ENCODE data around the gene PLEKHM3.

DNA sequence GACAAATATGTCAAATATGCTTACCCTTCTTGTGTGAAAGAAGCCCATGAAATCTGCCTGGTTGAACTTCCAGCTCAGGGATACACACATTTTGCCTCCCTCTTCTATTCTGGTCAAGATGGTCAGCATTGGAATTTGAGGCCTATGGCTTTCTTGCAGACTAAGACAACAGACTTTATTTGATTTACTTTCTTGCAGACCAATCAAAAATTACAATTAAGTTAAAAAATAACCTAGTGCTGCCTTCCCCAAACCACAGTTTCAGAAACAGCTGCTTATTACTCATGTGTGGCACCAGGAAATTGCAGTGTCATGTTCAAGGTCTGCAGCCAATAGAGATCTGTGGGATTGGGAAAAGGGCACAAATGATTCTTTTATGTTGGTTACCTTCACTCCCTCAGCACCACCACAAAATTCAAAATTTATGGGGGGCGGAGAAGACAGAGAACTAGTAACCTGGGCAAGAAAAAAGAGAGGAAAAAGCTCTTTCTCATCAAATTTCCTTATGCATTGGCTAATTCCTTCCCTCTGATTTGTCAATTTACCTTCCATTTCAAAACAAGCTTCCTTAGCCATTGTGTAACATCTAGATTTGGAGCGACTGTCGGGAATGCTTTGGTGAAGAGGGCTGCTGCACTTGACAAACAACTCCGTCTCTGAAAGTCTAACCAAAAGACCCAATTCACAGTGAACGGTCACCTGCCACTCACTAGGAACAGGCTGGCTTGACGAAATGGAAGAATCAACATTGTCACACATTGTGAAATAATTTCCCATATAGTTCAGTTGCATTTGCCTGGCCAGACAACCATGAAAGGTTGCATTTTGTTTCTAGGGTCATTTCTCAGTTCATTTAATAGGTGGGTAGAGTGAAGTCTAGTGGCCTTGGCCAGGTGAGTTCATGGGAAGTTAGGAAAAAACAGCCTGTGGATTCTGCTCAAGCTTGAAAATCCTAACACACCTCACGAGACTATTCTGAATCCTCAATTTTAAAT is 155.2 kb downstream of the PLEKHM3 start:
- TF ChIP-seq, protein P1, sequence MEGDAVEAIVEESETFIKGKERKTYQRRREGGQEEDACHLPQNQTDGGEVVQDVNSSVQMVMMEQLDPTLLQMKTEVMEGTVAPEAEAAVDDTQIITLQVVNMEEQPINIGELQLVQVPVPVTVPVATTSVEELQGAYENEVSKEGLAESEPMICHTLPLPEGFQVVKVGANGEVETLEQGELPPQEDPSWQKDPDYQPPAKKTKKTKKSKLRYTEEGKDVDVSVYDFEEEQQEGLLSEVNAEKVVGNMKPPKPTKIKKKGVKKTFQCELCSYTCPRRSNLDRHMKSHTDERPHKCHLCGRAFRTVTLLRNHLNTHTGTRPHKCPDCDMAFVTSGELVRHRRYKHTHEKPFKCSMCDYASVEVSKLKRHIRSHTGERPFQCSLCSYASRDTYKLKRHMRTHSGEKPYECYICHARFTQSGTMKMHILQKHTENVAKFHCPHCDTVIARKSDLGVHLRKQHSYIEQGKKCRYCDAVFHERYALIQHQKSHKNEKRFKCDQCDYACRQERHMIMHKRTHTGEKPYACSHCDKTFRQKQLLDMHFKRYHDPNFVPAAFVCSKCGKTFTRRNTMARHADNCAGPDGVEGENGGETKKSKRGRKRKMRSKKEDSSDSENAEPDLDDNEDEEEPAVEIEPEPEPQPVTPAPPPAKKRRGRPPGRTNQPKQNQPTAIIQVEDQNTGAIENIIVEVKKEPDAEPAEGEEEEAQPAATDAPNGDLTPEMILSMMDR (IDR thresholded peaks at IDR 0.05), result no peak
- no peak for TF ChIP-seq POLR2AphosphoS5 (IDR thresholded peaks at IDR 0.05)

Measured in transverse colon (tissue), 4 donors.